ENCODE results near the gene SLC16A13.
"Not testable (repeated sequence)": the region's sequence is repeated elsewhere in the genome, so short reads cannot be mapped to it uniquely, and the experiment has no call there.

The SLC16A13 gene, protein sequence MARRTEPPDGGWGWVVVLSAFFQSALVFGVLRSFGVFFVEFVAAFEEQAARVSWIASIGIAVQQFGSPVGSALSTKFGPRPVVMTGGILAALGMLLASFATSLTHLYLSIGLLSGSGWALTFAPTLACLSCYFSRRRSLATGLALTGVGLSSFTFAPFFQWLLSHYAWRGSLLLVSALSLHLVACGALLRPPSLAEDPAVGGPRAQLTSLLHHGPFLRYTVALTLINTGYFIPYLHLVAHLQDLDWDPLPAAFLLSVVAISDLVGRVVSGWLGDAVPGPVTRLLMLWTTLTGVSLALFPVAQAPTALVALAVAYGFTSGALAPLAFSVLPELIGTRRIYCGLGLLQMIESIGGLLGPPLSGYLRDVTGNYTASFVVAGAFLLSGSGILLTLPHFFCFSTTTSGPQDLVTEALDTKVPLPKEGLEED

GRCh38 chr17:7035591-7036368 lies at the start of gene SLC16A13:
TSS of gene SLC16A13 (plus strand) at chr17:7036015. CDS start at chr17:7036383, 368 bp downstream.
- DNase-seq (ENCODE audit: low read depth in 2 of 2): peak; percentile 93 to 97

- DNase-seq (ENCODE audit: low read depth in 2 of 2): no peak
These were observed 49.1 kb upstream of the SLC16A13 start for GRCh38 chr17:6986676-6987075.

- DNase-seq (ENCODE audit: low read depth in 2 of 2): no peak
These were observed 46.0 kb upstream of the SLC16A13 start for GRCh38 chr17:6989779-6990178.

GRCh38 chr17:6993613-6994056 lies 42.2 kb upstream of the SLC16A13 start:
- DNase-seq (ENCODE audit: low read depth in 2 of 2): not testable (repeated sequence)

DNA sequence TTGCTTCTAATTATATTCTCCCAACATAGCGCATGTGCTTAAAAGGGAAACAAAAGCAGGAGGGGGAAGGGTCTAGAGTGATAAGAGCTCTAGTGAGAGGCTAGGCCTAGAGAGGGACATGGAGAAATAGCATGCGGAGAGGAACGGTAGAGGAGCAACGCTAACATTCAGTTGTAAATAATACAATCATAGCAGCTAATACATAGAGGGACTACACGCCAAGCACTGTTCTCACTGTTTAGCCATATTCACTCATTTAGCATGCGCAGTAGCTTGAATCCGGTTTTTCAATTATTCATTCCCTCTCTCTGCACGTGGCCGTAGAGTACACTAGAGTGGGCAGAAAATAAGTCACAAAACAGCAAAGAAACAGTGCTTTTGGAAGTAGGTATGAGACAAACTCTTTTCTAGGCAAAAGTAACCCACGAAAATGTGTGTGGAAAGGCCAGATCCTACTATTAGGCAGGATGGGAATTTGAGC lies 41.7 kb upstream of the SLC16A13 start:
- DNase-seq (ENCODE audit: low read depth in 2 of 2): no peak

DNA sequence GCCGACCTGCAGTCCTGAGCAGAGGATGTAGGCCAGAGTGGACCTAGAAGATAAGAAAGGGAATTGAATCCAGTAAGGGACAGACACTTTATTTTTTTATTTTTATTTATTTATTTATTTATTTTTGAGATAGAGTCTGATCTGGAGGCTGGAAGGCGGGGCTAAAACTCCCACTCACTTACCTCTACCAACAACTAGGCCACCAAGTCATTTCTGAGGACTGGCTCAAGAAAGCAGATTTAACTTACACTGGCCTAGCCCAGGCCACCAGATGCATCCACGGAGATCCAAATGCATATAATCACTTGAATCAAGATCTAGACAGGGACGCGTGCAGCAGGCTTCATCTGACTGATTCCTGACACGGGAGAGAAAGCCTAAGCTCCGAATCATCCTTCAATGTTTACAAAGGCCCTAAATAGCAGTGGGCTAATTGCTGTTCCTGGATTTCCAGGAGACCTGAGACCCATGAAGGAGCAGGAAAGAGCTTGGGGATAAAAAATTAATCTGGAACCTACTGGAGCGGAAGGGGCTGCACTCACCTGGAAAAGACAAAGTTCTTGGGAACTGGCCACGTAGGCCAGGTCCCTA lies 41.1 kb upstream of the SLC16A13 start:
- DNase-seq (ENCODE audit: low read depth in 2 of 2): no peak

- no peak for DNase-seq (ENCODE audit: low read depth in 2 of 2)
These were observed 40.1 kb upstream of the SLC16A13 start, which contains the start of gene ALOX12 for GRCh38 chr17:6995500-6996255. TSS of gene ALOX12 (plus strand) at chr17:6996049. CDS start at chr17:6996118, 69 bp downstream.

DNA sequence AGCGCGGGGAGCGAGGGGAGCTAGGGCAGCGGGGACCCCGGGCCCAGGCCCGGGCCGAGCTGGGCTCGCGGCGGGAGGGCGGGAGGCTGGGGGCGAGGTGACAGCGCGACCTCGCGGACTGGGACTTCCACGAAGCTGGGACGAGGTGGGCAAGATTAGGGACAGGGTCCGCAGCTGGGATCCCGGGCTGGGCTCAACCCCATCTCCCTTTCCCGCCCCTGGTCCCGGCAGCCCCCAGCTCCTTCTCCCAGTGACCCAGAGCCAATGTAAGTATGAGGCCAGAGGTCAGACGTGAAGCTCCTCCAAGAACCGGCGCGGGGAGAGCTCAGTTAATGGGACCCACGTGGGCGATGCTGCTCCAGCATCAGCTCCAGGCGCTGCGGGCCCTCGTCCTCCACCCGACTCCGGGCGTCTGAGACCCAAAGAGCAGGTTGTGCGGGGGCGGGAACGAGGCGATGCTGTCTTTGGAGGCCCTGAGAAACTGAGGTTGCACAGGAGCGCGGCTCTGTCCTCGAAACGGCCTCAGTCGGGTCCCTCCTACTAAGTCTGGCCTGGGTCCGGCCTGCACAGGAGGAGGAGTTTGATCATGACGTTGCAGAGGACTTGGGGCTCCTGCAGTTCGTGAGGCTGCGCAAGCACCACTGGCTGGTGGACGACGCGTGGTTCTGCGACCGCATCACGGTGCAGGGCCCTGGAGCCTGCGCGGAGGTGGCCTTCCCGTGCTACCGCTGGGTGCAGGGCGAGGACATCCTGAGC lies 39.4 kb upstream of the SLC16A13 start:
- no peak for DNase-seq (ENCODE audit: low read depth in 2 of 2)

DNA sequence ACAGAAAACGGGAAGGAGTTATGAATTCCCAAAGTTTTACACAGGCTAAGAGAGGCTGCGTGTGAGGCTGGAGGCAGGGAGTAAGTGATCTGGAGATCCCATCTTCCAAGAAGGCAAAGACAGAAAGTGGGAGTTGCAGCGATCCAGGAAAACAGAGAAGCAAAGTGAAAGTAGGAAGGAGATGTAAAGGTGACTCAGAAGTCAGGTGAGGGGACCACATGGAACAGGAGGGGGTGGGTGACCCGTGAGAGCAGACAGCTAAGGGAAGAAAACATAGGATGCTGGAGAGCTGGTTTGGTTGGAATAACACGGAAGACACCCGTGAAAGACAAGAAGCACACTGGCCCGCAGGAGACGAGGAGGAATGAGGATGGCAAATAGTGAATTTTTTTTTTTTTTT lies 38.6 kb upstream of the SLC16A13 start:
- DNase-seq (ENCODE audit: low read depth in 2 of 2): no peak

GRCh38 chr17:6998855-6999508 lies 36.8 kb upstream of the SLC16A13 start:
- DNase-seq (ENCODE audit: low read depth in 2 of 2): no peak

DNA sequence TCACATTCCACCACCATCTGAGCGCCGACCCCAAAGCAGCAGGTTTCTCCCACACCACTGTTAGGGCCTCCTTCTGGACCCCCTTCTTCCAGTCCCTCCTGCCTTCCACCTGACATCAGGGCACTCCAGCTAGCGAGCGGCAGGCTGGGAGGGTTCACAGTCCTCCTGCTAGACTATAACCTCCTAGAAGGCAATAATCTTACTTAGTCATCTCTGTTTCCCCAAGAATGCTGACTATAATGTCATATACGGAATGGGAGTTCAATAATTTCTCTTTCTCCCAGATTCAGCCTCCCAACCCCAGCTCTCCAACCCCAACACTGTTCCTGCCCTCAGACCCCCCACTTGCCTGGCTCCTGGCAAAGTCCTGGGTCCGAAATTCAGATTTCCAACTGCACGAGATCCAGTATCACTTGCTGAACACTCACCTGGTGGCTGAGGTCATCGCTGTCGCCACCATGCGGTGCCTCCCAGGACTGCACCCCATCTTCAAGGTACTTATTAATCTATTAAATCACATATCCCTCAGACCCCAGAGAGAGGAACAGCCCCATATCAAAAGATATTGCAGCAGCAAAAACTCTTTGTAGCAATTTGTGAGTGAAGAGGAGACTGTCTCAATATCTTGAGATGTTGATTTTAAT lies 34.4 kb upstream of the SLC16A13 start:
- DNase-seq (ENCODE audit: low read depth in 2 of 2): peak in 1 of 2 donors; percentile 20

DNA sequence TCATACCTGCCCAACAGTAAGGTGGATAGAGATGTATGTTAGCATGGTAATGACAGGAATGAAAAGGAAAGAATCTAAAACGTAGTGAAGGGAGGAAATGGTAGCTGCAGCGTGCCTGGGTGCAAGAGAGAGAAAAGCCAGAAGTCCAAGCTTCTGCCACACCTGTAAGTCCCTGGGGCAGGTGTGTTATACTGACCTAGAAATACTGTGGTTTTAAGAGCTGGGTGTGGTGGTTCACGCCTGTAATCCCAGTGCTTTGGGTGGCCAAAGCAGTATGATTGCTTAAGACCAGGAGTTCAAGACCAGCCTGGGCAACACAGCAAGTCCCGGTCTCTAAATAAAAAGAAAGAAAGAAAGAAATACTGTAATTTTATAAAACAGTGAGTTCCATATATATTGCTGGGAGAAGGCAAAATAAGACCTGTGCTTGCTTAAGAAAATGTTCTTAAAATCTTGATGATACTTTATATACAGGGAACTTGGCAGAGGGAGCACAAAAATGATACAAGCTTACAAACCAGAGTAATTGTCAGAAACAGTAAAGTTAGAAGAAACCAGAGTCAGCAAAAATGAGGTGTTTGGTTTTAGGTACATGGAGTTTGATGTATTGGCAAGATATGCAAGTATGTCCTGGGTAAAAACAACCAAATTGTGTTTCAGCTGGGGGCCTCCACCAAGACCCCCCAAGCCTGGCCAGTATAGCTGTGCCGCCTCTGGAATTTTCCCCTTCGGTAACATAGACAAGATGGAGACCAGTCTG lies 33.3 kb upstream of the SLC16A13 start:
- DNase-seq (ENCODE audit: low read depth in 2 of 2): no peak

GRCh38 chr17:7003745-7004144 lies 32.1 kb upstream of the SLC16A13 start:
- DNase-seq (ENCODE audit: low read depth in 2 of 2): no peak

GRCh38 chr17:7004398-7005253 lies 31.2 kb upstream of the SLC16A13 start:
- DNase-seq (ENCODE audit: low read depth in 2 of 2): no peak

DNA sequence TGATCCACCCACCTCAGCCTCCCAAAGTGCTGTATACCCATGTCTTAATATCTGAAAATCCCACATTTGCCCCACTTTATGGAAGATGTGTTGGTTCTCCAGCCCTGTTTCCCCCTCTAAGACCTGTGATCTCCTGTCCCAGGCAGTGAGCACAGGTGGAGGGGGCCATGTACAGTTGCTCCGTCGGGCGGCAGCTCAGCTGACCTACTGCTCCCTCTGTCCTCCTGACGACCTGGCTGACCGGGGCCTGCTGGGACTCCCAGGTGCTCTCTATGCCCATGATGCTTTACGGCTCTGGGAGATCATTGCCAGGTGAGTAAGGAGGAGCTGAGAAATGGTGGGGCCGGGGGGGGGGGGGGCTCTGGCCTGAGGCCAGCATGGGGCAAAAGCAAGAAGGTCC lies 30.1 kb upstream of the SLC16A13 start:
- DNase-seq (ENCODE audit: low read depth in 2 of 2): no peak

GRCh38 chr17:7007143-7007542 lies 28.7 kb upstream of the SLC16A13 start:
- DNase-seq (ENCODE audit: low read depth in 2 of 2): no peak

DNA sequence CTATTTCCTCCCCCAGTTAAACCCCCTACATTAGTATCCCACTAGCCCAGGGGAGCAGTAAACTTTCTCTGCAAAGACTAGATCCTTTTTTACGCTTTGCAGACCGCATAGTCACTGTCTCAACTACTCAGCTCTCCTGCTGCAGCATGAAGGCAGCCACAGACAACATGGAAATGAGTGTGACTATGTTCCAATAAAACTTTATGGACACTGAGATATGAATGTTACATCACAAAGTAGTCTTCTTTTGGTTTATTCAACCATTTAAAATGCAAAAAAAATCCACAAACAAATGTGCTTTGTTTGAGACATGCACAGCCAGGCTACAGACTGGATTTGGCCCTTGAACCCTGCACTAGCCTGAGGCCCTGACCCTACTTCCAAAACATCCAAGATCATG lies 25.3 kb upstream of the SLC16A13 start:
- no peak for DNase-seq (ENCODE audit: low read depth in 2 of 2)

DNA sequence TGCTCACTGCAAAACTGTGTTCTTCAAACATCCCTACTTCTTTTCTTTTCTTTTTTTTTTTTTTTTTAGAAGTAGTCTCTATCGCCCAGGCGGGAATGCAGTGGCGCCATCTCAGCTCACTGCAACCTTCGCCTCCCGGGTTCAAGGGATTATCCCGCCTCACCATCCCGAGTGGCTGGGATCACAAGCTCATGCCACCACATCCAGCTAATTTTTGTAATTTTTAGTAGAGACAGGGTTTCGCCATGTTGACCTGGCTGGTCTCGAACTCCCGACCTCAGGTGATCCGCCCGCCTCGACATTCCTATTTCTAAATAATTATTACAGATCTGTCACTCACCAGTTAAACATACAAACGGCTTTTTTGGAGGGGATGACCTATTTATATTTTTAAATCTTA lies 24.4 kb upstream of the SLC16A13 start:
- no peak for DNase-seq (ENCODE audit: low read depth in 2 of 2)

All from stimulated activated CD4-positive, alpha-beta T cell treated with anti-CD3 and anti-CD28 coated beads, Interleukin-1b, Interleukin-23, amount 100 ng/mL, for 1 hour (primary cell).